Measurements from ENCODE around the gene NEO1. TPM values are rescaled to one million over a fixed set of nuclear protein-coding genes. Genes with fewer than 3 reads are reported as not detected.

Gene NEO1
- total and polyA plus RNA-seq, 2 experiments from 2014 or later: 39.1 to 64.0 TPM

GRCh38 chr15:73305331-73306211, 253.3 kb downstream of the NEO1 start:
- H3K36me3 ChIP-seq (replicated peaks; ENCODE audit: insufficient read depth, low read depth): no peaks in the 10 kb centered on the region

GRCh38 chr15:73308305-73308704, 256.0 kb downstream of the NEO1 start:
- H3K4me3 ChIP-seq: no peak overlapping the region
- no peaks in the 10 kb centered on the region for H3K9me2 ChIP-seq (replicated peaks; ENCODE audit: insufficient read depth)
- no peaks in the 10 kb centered on the region for H3K27me3 ChIP-seq
- H3K36me3 ChIP-seq (replicated peaks; ENCODE audit: insufficient read depth, low read depth): no peaks in the 10 kb centered on the region
- no peaks in the 10 kb centered on the region for H3K4me1 ChIP-seq (ENCODE audit: insufficient read depth)
- H2AFZ ChIP-seq: no peak overlapping the region
- H3K27ac ChIP-seq: no peak overlapping the region
- no peaks in the 10 kb centered on the region for H3K79me2 ChIP-seq
- H3K4me2 ChIP-seq: no peak overlapping the region
- 94% methylated on average over 8 of the region's 8 CpGs for WGBS (ENCODE audit: low lambda C conversion rate, missing lambda C conversion rate)
- no peaks in the 10 kb centered on the region for H4K20me1 ChIP-seq (ENCODE audit: insufficient read depth, poor library complexity, severe bottlenecking)
- TF ChIP-seq CTCF (IDR thresholded peaks at IDR 0.05; ENCODE audit: poor library complexity) (no peak), EZH2phosphoT487 (IDR thresholded peaks at IDR 0.05; ENCODE audit: low read depth, severe bottlenecking, unreplicated experiment) (no peak), EZH2 (IDR thresholded peaks at IDR 0.05; ENCODE audit: borderline replicate concordance) (no peak)
- no peaks in the 10 kb centered on the region for H3K9me3 ChIP-seq (ENCODE audit: low read depth)
- DNase-seq (ENCODE audit: low spot score): no peak

More at GRCh38 chr15:73305331-73306211, 253.3 kb downstream of the NEO1 start:
- no peaks in the 10 kb centered on the region for H3K27me3 ChIP-seq
- DNase-seq (ENCODE audit: low spot score): peak; percentile 82
- H3K79me2 ChIP-seq: no peaks in the 10 kb centered on the region
- H3K9me3 ChIP-seq (ENCODE audit: low read depth): no peaks in the 10 kb centered on the region
- H3K27ac ChIP-seq: no peak overlapping the region
- H3K4me2 ChIP-seq: no peak overlapping the region
- no peak overlapping the region for H2AFZ ChIP-seq
- no peaks in the 10 kb centered on the region for H3K4me1 ChIP-seq (ENCODE audit: insufficient read depth)
- no peak overlapping the region for H3K4me3 ChIP-seq
- TF ChIP-seq EZH2 (IDR thresholded peaks at IDR 0.05; ENCODE audit: borderline replicate concordance) (no peak), EZH2phosphoT487 (IDR thresholded peaks at IDR 0.05; ENCODE audit: low read depth, severe bottlenecking, unreplicated experiment) (no peak), CTCF (IDR thresholded peaks at IDR 0.05; ENCODE audit: poor library complexity) (peak; percentile 73)
- H4K20me1 ChIP-seq (ENCODE audit: insufficient read depth, poor library complexity, severe bottlenecking): no peaks in the 10 kb centered on the region
- 70% methylated on average over 12 of the region's 12 CpGs for WGBS (ENCODE audit: low lambda C conversion rate, missing lambda C conversion rate)
- H3K9me2 ChIP-seq (replicated peaks; ENCODE audit: insufficient read depth): no peaks in the 10 kb centered on the region

GRCh38 chr15:73313861-73314260, 261.6 kb downstream of the NEO1 start:
- DNase-seq (ENCODE audit: low spot score): no peak
- Histone ChIP-seq H3K4me1 (ENCODE audit: insufficient read depth) (no peaks in the 10 kb centered on the region), H3K4me2 (no peak overlapping the region), H3K4me3 (no peak overlapping the region), H3K36me3 (replicated peaks; ENCODE audit: insufficient read depth, low read depth) (no peaks in the 10 kb centered on the region), H3K79me2 (no peaks in the 10 kb centered on the region), H3K9me2 (replicated peaks; ENCODE audit: insufficient read depth) (no peaks in the 10 kb centered on the region), H3K9me3 (ENCODE audit: low read depth) (no peaks in the 10 kb centered on the region), H2AFZ (no peak overlapping the region), H3K27me3 (no peaks in the 10 kb centered on the region), H4K20me1 (ENCODE audit: insufficient read depth, poor library complexity, severe bottlenecking) (no peaks in the 10 kb centered on the region), H3K27ac (no peak overlapping the region)
- WGBS (ENCODE audit: low lambda C conversion rate, missing lambda C conversion rate): 78% methylated on average over 2 of the region's 2 CpGs
- TF ChIP-seq CTCF (IDR thresholded peaks at IDR 0.05; ENCODE audit: poor library complexity): no peak
- no peak for TF ChIP-seq EZH2 (IDR thresholded peaks at IDR 0.05; ENCODE audit: borderline replicate concordance)
- TF ChIP-seq EZH2phosphoT487 (IDR thresholded peaks at IDR 0.05; ENCODE audit: low read depth, severe bottlenecking, unreplicated experiment): no peak

Measured in hepatocyte (in vitro differentiated cells).